HG02642 (cell line): ENCODE results near the gene SPTLC2.
A peak's percentile ranks its signal among the peaks of the same experiment; 100 is the strongest.
"Not testable (repeated sequence)": the region's sequence is repeated elsewhere in the genome, so short reads cannot be mapped to it uniquely, and the experiment has no call there.

ENCODE experiments used
- ATAC-seq: cut with Tn5 transposase; IDR thresholded peaks from one replicate; pipeline ENCODE4 v1.9.1; 2021; ENCODE audit warnings: mild to moderate bottlenecking; ENCODE audit not compliant: unreplicated experiment, poor library complexity

SPTLC2 gene

GRCh38 chr14:77556946-77557345 is 59.5 kb downstream of the SPTLC2 start:
- ATAC-seq: no peak

- ATAC-seq: peak; percentile 24
Observed at GRCh38 chr14:77554816-77555599, 61.4 kb downstream of the SPTLC2 start.

- peak; percentile 64 for ATAC-seq
Observed at GRCh38 chr14:77554207-77554606, 62.2 kb downstream of the SPTLC2 start.

GRCh38 chr14:77549451-77549850 is 67.0 kb downstream of the SPTLC2 start:
- ATAC-seq: no peak

GRCh38 chr14:77547512-77548180 is 68.8 kb downstream of the SPTLC2 start:
- ATAC-seq: no peak

GRCh38 chr14:77545171-77545570 is 71.3 kb downstream of the SPTLC2 start:
- ATAC-seq: not testable (repeated sequence)

GRCh38 chr14:77544571-77544970 is 71.9 kb downstream of the SPTLC2 start:
- ATAC-seq: no peak

GRCh38 chr14:77543637-77544334 is 72.7 kb downstream of the SPTLC2 start:
- no peak for ATAC-seq

- no peak for ATAC-seq
Observed at GRCh38 chr14:77543240-77543551, 73.2 kb downstream of the SPTLC2 start.

GRCh38 chr14:77542421-77543239 is 73.8 kb downstream of the SPTLC2 start:
- no peak for ATAC-seq

GRCh38 chr14:77541905-77542304 is 74.5 kb downstream of the SPTLC2 start:
- peak; percentile 77 for ATAC-seq

- not testable (repeated sequence) for ATAC-seq
Observed at GRCh38 chr14:77536951-77537350, 79.5 kb downstream of the SPTLC2 start.

GRCh38 chr14:77531071-77531470 is 85.4 kb downstream of the SPTLC2 start:
- no peak for ATAC-seq

GRCh38 chr14:77529963-77530362 is 86.5 kb downstream of the SPTLC2 start:
- no peak for ATAC-seq

- no peak for ATAC-seq
Observed at GRCh38 chr14:77529213-77529612, 87.2 kb downstream of the SPTLC2 start.

- ATAC-seq: not testable (repeated sequence)
Observed at GRCh38 chr14:77528701-77529100, 87.7 kb downstream of the SPTLC2 start.

GRCh38 chr14:77526266-77526665 is 90.2 kb downstream of the SPTLC2 start:
- no peak for ATAC-seq

GRCh38 chr14:77524536-77524935 is 91.9 kb downstream of the SPTLC2 start:
- ATAC-seq: no peak

GRCh38 chr14:77523109-77523508 is 93.3 kb downstream of the SPTLC2 start:
- ATAC-seq: no peak

GRCh38 chr14:77520555-77520954 is 95.9 kb downstream of the SPTLC2 start:
- ATAC-seq: no peak
